Measurements from ENCODE around the gene PDZRN4.
A peak's percentile ranks its signal among the peaks of the same experiment; 100 is the strongest.
"Not testable (repeated sequence)": the region's sequence is repeated elsewhere in the genome, so short reads cannot be mapped to it uniquely, and the experiment has no call there.

PDZRN4 gene

DNA sequence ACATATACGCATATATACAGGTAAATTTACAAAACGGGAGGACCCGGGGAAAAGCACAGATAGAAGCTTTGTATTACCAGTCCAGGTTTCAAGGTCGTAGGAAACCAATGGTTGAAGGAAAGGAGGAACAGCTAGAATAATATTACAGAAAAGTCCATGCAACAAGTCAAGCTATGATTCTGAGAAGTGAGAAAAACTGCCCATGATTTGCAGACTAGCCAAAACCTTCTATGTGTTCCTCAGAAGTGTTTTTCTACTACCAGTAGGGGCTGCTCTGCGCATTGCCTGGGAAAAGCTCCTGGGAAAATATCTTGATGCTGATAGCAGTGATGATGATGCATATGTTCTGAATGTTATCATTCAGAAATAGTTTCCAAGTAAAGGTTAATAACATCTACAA lies 2.2 kb downstream of the PDZRN4 start:
- in situ Hi-C loops (cut with HindIII; ENCODE audit: low sequenced_read_pairs), result no loop called here
- peak overlapping the region; percentile 24 for H3K4me3 ChIP-seq (ENCODE audit: low read depth, low read length)
- TF ChIP-seq, protein P1, sequence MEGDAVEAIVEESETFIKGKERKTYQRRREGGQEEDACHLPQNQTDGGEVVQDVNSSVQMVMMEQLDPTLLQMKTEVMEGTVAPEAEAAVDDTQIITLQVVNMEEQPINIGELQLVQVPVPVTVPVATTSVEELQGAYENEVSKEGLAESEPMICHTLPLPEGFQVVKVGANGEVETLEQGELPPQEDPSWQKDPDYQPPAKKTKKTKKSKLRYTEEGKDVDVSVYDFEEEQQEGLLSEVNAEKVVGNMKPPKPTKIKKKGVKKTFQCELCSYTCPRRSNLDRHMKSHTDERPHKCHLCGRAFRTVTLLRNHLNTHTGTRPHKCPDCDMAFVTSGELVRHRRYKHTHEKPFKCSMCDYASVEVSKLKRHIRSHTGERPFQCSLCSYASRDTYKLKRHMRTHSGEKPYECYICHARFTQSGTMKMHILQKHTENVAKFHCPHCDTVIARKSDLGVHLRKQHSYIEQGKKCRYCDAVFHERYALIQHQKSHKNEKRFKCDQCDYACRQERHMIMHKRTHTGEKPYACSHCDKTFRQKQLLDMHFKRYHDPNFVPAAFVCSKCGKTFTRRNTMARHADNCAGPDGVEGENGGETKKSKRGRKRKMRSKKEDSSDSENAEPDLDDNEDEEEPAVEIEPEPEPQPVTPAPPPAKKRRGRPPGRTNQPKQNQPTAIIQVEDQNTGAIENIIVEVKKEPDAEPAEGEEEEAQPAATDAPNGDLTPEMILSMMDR (IDR thresholded peaks at IDR 0.05; ENCODE audit: low read depth, low read length, missing control alignments), result peak; percentile 84
- peak; percentile 12 for DNase-seq (ENCODE audit: low read depth)

DNA sequence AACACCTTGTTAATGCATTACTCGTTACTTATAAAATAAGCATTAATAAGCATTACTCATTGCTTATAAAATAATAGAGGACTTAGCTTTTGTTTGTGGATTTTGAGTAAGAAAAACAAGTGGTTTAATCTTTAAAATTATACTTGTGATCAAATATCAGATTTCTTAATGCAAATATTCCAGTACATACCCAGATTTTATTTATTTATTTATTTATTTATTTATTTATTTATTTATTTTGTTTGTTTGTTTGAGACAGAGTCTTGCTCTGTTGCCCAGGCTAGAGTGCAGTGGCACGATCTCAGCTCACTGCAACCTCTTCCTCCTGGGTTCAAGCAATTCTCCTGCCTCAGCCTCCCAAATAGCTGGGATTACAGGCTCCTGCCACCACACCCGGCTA lies 3.4 kb downstream of the PDZRN4 start:
- in situ Hi-C loops (cut with HindIII; ENCODE audit: low sequenced_read_pairs); DNase-seq (ENCODE audit: low read depth); H3K4me3 ChIP-seq (ENCODE audit: low read depth, low read length): not testable (repeated sequence)

DNA sequence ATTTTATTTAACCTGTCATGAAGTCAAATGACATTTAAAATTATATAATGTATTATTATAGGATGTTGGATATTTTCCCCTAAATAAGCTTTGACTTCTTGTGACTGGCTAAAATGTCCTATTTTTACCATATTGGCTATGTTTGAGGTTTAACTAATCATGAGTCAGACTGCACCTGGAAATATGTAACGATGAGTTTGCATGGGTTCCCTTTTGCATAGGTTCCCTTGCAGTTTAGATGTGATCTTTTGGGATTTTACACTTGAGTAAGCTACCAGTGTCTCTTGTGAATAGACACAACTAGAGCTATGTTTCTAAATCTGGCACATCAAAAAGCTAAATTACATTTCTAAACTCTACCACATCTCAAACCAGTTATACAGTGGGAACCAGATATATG lies 5.2 kb downstream of the PDZRN4 start:
- no peak for DNase-seq (ENCODE audit: low read depth)
- H3K4me3 ChIP-seq (ENCODE audit: low read depth, low read length), result no peak overlapping the region
- in situ Hi-C loops (cut with HindIII; ENCODE audit: low sequenced_read_pairs), result no loop called here
- TF ChIP-seq, protein P1 (IDR thresholded peaks at IDR 0.05; ENCODE audit: low read depth, low read length, missing control alignments), result no peak

DNA sequence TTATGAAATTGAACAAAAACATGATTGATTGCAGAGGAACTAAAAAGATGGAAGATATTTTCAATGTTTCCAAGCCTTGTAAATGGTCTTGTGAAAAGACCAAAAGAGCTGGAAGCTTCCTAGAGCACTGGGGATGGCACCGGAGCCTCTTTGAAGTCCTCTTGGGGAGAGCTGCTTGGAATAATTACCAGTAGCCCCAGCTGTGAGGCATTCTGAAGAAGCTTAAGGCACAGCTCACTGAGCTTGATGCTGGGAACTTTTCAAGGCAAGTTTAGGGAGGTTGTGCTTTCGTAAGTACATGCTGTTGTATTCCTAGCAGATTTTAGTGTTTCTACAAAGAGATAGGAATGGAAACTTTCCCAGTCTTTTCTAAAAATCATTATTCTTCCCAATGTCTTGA lies 13.9 kb downstream of the PDZRN4 start:
- no peak overlapping the region for H3K4me3 ChIP-seq (ENCODE audit: low read depth, low read length)

DNA sequence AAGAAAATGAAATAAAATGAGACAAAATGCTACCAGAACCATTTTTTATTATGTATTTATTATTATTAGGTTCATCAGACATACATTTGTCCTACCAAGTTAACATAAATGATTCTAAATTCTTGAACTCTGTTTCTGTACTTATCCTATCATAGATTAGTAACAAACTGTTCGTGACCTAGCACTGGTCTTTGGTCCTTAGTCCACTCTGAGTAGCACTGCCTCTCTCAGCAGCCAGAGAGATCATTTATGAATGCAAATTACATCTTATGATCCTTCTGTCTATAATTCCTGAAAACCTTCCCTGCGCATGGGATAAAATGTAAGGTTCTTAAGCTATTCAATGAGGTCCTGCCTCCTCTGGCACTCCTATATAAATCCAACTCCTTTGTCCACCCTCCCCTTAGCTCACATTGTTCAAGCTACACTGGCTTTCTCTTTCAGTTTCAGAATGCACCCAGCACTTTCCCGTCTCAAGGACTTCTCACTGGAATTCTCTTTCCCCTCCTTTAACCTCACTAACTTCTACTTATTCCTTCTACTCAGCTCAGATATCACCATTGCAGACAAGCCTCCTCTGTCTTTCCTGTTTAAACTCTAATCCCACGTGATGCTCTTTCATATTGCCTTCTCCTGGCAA lies 17.1 kb downstream of the PDZRN4 start:
- in situ Hi-C loops (cut with HindIII; ENCODE audit: low sequenced_read_pairs), result no loop called here
- no peak overlapping the region for H3K4me3 ChIP-seq (ENCODE audit: low read depth, low read length)
- DNase-seq (ENCODE audit: low read depth), result peak; percentile 9
- TF ChIP-seq, protein P1 (IDR thresholded peaks at IDR 0.05; ENCODE audit: low read depth, low read length, missing control alignments), result no peak

More for the DNA sequence above, 13.9 kb downstream of the PDZRN4 start:
- no peak for DNase-seq (ENCODE audit: low read depth)
- TF ChIP-seq, protein P1 (IDR thresholded peaks at IDR 0.05; ENCODE audit: low read depth, low read length, missing control alignments), result no peak
- in situ Hi-C loops (cut with HindIII; ENCODE audit: low sequenced_read_pairs), result no loop called here

DNA sequence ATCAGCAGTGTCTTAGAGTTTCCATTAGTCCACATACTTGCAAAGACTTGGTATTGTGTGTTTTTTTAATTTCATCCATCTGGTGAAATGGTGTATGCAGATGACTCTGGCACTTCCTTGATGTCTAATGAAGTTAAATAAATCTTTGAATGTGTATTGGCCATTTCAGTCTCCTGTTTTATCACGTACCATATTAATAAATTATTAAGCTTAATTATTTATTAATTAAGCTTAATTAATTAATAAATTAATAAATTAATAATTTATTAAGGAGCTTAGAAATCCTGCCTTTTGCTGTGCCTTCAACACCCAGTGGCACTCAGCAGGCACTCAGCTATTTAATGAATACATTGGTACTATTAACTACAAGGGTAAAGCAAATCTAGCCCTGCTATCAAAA lies 18.2 kb downstream of the PDZRN4 start:
- in situ Hi-C loops (cut with HindIII; ENCODE audit: low sequenced_read_pairs), result no loop called here
- TF ChIP-seq, protein P1 (IDR thresholded peaks at IDR 0.05; ENCODE audit: low read depth, low read length, missing control alignments), result no peak
- no peak for DNase-seq (ENCODE audit: low read depth)

DNA sequence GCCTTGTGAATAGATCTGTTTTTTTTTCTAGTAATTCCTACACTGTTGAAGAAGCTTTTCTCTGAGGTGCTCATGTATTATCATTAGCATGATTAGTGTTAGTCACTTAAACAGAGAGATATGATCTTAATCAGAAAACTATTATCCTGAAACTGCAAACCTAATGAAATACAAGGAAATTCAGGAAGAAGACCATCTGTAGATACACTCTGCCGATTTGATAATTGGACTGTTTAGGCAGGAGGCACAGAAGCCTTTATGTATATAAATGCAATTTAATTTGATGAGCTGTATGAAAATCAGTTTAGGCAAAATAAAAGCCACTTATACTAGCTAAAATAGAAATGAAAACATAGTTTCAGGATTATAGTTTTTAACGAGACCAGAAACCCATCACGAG lies 23.3 kb downstream of the PDZRN4 start:
- no peak overlapping the region for H3K4me3 ChIP-seq (ENCODE audit: low read depth, low read length)
- in situ Hi-C loops (cut with HindIII; ENCODE audit: low sequenced_read_pairs), result no loop called here
- no peak for DNase-seq (ENCODE audit: low read depth)
- TF ChIP-seq, protein P1 (IDR thresholded peaks at IDR 0.05; ENCODE audit: low read depth, low read length, missing control alignments), result no peak

More for the DNA sequence above, 18.2 kb downstream of the PDZRN4 start:
- no peak overlapping the region for H3K4me3 ChIP-seq (ENCODE audit: low read depth, low read length)

Data from astrocyte of the cerebellum (primary cell).